Prostate gland (tissue), 2 donors: ENCODE data around the gene KIF2C. TPM values are rescaled to one million over a fixed set of nuclear protein-coding genes. Genes with fewer than 3 reads are reported as not detected.

ENCODE experiments used
- DNase-seq: peaks from one replicate; pipeline ENCODE4 v3.0.0-alpha.2; 2019; ENCODE audit warnings: low spot score
- H3K27ac ChIP-seq, 2 donors: fragments of 200-600 bp; sonication (generic); 2 replicates each; pipeline ENCODE4 v1.5.1; 2017 to 2019
- H3K27me3 ChIP-seq: fragments of 200-600 bp; sonication (generic); replicated peaks from 2 replicates; pipeline ENCODE4 v1.5.1; 2019; ENCODE audit not compliant: insufficient read depth
- H3K36me3 ChIP-seq, 2 donors: fragments of 200-600 bp; sonication (generic); 1 replicate in 1 of 2; 2 replicates in 1 of 2; pipeline versions ENCODE4 v1.5.1 to v1.8.1; 2017 to 2019
- H3K4me1 ChIP-seq: fragments of 200-600 bp; sonication (generic); replicated peaks from 2 replicates; pipeline ENCODE4 v1.5.1; 2019
- H3K4me3 ChIP-seq, 2 donors: fragments of 200-600 bp; sonication (generic); 2 replicates each; pipeline ENCODE4 v1.5.1; 2017 to 2019
- H3K9me3 ChIP-seq: fragments of 200-600 bp; sonication (generic); 2 replicates; pipeline ENCODE4 v1.5.1; 2017
- POLR2A ChIP-seq: fragments of 450-650 bp; IDR thresholded peaks from one replicate; pipeline ENCODE4 v1.6.1; 2016; ENCODE audit warnings: antibody characterized with exemption, mild to moderate bottlenecking
- POLR2AphosphoS5 ChIP-seq: sonication (generic); formaldehyde crosslinking; IDR thresholded peaks from one replicate; pipeline ENCODE4 v1.6.1; 2017; ENCODE audit warnings: antibody characterized with exemption
- WGBS: methylation state at CpG from one replicate; pipeline ENCODE4 v1.1.5; 2018; 5-methylcytosine and 5-hydroxymethylcytosine counted together
- intact Hi-C: fragments of 100-400 bp; cut with DNase I; formaldehyde crosslinking; loops from one replicate; pipeline ENCODE4 v1.14.2; 2022
- total RNA-seq, 2 donors: library from RNA; depleted of rRNA; stranded (reverse); fragments of >200 nt; gene quantifications; one replicate each; pipeline ENCODE4 v1.1.0, GENCODE V29; 2016
- TF ChIP-seq, protein P1 (sequence below), 4 experiments: fragments of 200-600 bp in 2 of 4; fragments of 450-650 bp in 2 of 4; sonication (generic) in 2 of 4; IDR thresholded peaks; 1 replicate in 3 of 4; 2 replicates in 1 of 4; pipeline ENCODE4 v1.5.1; 2016 to 2019; ENCODE audit warnings: antibody characterized with exemption in 4 of 4, mild to moderate bottlenecking in 2 of 4, moderate library complexity in 2 of 4

Gene KIF2C
- total RNA-seq, 2 donors from 2014 or later, result 3.5 to 13.2 TPM

DNA sequence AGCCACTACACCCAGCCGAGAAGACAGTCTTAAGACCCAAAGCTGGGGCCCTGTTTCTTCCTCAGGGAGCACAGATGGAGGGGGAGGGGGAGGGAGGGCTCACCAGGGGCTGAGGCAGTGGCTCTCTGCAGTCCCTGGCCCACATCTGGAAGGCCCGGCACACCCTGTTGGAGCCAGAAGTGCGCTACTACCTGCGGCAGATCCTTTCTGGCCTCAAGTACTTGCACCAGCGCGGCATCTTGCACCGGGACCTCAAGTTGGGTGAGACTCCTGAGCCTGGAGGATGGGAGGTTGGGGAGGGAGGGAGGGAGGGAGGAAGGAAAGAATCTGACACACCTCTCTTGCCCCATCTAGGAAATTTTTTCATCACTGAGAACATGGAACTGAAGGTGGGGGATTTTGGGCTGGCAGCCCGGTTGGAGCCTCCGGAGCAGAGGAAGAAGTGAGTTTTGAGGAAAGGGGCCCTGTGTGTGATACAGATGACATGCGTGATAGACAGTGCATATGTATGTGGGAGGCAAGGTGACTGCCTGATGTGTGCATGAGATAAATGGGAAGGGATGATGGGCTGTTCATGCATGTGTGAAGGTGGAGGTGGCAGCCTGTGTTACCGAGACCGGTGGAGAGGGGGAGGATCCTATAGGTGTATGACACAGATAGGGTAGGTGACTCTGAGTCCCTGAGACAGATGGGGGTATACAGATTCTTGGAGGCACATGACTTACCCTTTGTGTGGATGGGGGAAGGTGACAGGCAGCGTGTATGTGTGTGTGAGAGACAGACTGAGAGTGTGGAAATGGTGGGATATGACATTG lies 62.1 kb downstream of the KIF2C start:
- intact Hi-C loops, result no loop called here
- Histone ChIP-seq H3K9me3 (no peaks in the 10 kb centered on the region), H3K27ac (no peak overlapping the region), H3K27me3 (no peaks in the 10 kb centered on the region), H3K4me1 (no peaks in the 10 kb centered on the region), H3K4me3 (no peak overlapping the region), H3K36me3 (no peaks in the 10 kb centered on the region)
- WGBS, result 80% methylated on average over 13 of the region's 13 CpGs
- no peak for TF ChIP-seq POLR2A
- TF ChIP-seq, protein P1, sequence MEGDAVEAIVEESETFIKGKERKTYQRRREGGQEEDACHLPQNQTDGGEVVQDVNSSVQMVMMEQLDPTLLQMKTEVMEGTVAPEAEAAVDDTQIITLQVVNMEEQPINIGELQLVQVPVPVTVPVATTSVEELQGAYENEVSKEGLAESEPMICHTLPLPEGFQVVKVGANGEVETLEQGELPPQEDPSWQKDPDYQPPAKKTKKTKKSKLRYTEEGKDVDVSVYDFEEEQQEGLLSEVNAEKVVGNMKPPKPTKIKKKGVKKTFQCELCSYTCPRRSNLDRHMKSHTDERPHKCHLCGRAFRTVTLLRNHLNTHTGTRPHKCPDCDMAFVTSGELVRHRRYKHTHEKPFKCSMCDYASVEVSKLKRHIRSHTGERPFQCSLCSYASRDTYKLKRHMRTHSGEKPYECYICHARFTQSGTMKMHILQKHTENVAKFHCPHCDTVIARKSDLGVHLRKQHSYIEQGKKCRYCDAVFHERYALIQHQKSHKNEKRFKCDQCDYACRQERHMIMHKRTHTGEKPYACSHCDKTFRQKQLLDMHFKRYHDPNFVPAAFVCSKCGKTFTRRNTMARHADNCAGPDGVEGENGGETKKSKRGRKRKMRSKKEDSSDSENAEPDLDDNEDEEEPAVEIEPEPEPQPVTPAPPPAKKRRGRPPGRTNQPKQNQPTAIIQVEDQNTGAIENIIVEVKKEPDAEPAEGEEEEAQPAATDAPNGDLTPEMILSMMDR (IDR thresholded peaks at IDR 0.05), result no peak
- no peak for TF ChIP-seq POLR2AphosphoS5
- no peak for DNase-seq

DNA sequence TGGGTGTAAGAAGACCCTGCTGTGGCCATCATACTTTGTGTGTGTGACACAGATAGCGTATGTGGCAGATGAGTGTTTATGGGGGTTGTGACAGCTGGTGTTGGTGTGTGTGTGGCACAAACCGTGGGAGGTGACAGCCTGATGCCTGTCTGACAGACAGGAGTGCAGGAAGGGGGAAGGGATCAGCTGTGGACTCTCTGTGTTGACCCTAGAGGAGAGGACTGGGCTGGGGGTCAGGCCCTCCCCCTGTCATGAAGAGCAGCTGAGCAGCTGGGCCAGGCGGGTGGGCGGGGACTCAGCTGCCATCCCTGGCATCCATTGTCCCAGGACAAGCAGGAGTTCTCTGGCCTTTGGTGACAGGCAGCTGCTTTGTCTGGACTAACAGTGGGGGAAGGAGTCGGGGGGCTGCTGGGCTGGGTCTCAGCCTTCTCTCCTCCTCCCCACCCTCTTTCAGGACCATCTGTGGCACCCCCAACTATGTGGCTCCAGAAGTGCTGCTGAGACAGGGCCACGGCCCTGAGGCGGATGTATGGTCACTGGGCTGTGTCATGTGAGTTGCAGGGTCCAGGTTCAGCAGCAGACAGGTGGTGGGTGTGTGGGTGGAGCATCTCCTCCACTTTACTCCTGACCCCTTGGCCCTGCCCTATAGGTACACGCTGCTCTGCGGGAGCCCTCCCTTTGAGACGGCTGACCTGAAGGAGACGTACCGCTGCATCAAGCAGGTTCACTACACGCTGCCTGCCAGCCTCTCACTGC lies 62.8 kb downstream of the KIF2C start:
- H3K36me3 ChIP-seq, result no peaks in the 10 kb centered on the region
- intact Hi-C loops, result no loop called here
- no peak for DNase-seq
- H3K27ac ChIP-seq, result no peak overlapping the region
- H3K9me3 ChIP-seq, result no peaks in the 10 kb centered on the region
- no peak for TF ChIP-seq POLR2A
- TF ChIP-seq, protein P1 (IDR thresholded peaks at IDR 0.05), result no peak
- TF ChIP-seq POLR2AphosphoS5, result no peak
- H3K4me3 ChIP-seq, result no peak overlapping the region
- no peaks in the 10 kb centered on the region for H3K4me1 ChIP-seq
- no peaks in the 10 kb centered on the region for H3K27me3 ChIP-seq
- 90% methylated on average over 13 of the region's 13 CpGs for WGBS

DNA sequence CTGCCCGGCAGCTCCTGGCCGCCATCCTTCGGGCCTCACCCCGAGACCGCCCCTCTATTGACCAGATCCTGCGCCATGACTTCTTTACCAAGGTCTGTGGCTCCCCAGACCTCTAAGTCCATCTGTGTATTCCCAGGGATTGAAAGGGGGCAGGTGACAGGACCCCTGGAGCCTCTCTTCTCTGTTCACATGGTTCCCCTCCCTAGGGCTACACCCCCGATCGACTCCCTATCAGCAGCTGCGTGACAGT lies 63.4 kb downstream of the KIF2C start:
- 91% methylated on average over 9 of the region's 9 CpGs for WGBS
- no peaks in the 10 kb centered on the region for H3K36me3 ChIP-seq
- no peak overlapping the region for H3K4me3 ChIP-seq
- no peaks in the 10 kb centered on the region for H3K9me3 ChIP-seq
- peaks cover 2% of the 10 kb centered on the region for H3K4me1 ChIP-seq
- intact Hi-C loops, result no loop called here
- no peak overlapping the region for H3K27ac ChIP-seq
- TF ChIP-seq, protein P1 (IDR thresholded peaks at IDR 0.05), result no peak
- no peak for TF ChIP-seq POLR2AphosphoS5
- no peak for TF ChIP-seq POLR2A
- no peaks in the 10 kb centered on the region for H3K27me3 ChIP-seq
- DNase-seq, result no peak

DNA sequence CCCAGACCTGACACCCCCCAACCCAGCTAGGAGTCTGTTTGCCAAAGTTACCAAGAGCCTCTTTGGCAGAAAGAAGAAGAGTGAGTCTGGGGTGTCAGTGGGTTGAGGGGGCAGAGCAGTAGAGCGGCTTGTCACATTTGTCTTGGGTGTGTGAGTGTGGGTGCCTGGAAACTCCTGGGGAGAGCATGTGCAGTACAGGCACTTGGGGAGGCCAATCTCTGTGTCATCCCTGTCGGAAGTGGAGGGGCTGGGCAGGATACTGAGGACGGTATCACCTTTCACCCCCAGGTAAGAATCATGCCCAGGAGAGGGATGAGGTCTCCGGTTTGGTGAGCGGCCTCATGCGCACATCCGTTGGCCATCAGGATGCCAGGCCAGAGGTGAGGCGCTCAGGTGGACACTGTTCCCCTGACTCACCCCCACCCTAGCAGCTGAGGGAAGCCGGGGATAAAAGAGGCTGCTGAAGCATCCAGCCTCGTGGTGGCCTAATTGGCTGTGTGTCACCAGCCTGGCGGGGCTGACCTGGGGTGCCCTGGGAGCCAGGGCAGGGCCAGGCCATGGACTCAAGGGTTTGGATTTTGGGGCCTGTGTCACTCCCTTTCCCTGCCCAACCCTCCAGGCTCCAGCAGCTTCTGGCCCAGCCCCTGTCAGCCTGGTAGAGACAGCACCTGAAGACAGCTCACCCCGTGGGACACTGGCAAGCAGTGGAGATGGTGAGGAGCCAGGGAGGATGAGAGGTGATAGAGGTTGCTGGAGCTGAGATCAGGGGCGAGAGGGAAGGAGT lies 63.9 kb downstream of the KIF2C start:
- no peak for DNase-seq
- Histone ChIP-seq H3K27me3 (no peaks in the 10 kb centered on the region), H3K27ac (no peak overlapping the region), H3K4me3 (no peak overlapping the region), H3K36me3 (no peaks in the 10 kb centered on the region), H3K4me1 (peaks cover 5% of the 10 kb centered on the region), H3K9me3 (no peaks in the 10 kb centered on the region)
- WGBS, result 94% methylated on average over 12 of the region's 13 CpGs
- intact Hi-C loops, result no loop called here
- no peak for TF ChIP-seq POLR2AphosphoS5
- TF ChIP-seq, protein P1 (IDR thresholded peaks at IDR 0.05), result no peak
- no peak for TF ChIP-seq POLR2A
